OCI-LY1 (cell line): ENCODE measurements around the gene RNF144B.

Source experiments
- EZH2 ChIP-seq: fragments of 200-600 bp; sonication (generic), shearing (Covaris generic); IDR thresholded peaks from 2 replicates; pipeline ENCODE4 v1.8.0; 2017; ENCODE audit warnings: borderline replicate concordance, mixed run types, mild to moderate bottlenecking, antibody characterized with exemption, low read length, moderate library complexity, mixed read lengths
- TF ChIP-seq, protein P1 (sequence below): fragments of 200-600 bp; sonication (generic), shearing (Covaris generic); IDR thresholded peaks from 2 replicates; pipeline ENCODE4 v1.5.1; 2017; ENCODE audit warnings: mild to moderate bottlenecking, antibody characterized with exemption, low read length, moderate library complexity, mixed read lengths

DNA sequence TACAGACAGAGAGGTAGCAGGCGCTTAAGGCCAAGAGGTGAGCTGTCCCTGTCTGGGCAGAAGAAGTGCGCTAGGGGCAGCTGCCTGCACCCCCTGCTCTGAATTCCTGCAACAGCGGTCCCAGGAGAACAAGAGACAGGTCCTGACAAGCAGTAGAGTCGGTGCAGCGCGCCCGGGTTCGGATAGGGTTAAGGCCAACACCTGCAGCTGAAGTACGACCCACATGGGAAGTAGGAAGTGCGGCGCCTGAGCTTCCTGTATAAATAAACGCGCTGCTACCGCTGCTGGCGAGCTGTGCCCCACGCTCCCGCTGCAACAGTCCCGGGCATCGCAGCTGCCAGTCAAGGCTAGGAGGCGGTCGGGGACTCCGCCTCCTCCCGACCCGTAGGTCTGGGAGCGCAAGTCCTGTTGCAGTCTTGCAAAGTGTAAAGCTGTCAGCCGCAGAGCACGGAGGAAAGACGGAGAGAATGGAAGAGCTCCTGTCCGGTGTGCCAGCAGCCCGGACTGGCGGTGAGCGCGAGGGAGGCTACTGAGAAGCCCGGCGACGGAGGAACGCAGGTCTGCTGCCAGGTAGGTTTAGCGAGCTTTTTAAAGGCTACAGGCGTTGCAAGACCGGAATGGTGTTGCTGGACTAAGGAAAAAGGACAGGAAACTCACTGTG, at the start of gene RNF144B:
- TF ChIP-seq, protein P1, sequence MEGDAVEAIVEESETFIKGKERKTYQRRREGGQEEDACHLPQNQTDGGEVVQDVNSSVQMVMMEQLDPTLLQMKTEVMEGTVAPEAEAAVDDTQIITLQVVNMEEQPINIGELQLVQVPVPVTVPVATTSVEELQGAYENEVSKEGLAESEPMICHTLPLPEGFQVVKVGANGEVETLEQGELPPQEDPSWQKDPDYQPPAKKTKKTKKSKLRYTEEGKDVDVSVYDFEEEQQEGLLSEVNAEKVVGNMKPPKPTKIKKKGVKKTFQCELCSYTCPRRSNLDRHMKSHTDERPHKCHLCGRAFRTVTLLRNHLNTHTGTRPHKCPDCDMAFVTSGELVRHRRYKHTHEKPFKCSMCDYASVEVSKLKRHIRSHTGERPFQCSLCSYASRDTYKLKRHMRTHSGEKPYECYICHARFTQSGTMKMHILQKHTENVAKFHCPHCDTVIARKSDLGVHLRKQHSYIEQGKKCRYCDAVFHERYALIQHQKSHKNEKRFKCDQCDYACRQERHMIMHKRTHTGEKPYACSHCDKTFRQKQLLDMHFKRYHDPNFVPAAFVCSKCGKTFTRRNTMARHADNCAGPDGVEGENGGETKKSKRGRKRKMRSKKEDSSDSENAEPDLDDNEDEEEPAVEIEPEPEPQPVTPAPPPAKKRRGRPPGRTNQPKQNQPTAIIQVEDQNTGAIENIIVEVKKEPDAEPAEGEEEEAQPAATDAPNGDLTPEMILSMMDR, result no peak
- no peak for TF ChIP-seq EZH2
